Mesendoderm (in vitro differentiated cells): ENCODE data around the gene KRTAP24-1.

Source experiments
- DNase-seq: peaks from one replicate; pipeline ENCODE4 v3.0.0; 2013
- H2AK5ac ChIP-seq: 2 replicates; pipeline ENCODE4 v1.6.1; 2013; ENCODE audit warnings: low read length, inconsistent platforms
- H2BK120ac ChIP-seq: 2 replicates; pipeline ENCODE4 v1.6.1; 2013; ENCODE audit warnings: low read depth, mild to moderate bottlenecking, low read length, moderate library complexity, mixed read lengths
- H2BK15ac ChIP-seq: replicated peaks from 2 replicates; pipeline ENCODE4 v1.6.1; 2013; ENCODE audit warnings: low read depth, mild to moderate bottlenecking, moderate library complexity
- H2BK5ac ChIP-seq: 2 replicates; pipeline ENCODE4 v1.6.1; 2013; ENCODE audit warnings: low read length, inconsistent platforms
- H3K18ac ChIP-seq: 2 replicates; pipeline ENCODE4 v1.6.1; 2013; ENCODE audit warnings: mild to moderate bottlenecking, low read length, mixed read lengths
- H3K23ac ChIP-seq: one replicate; pipeline ENCODE4 v1.6.1; 2013; ENCODE audit warnings: low read length
- H3K27ac ChIP-seq: 2 replicates; pipeline ENCODE4 v1.5.1; 2013; ENCODE audit warnings: low read depth, mild to moderate bottlenecking, inconsistent platforms, low read length, moderate library complexity
- H3K27me3 ChIP-seq: 2 replicates; pipeline ENCODE4 v1.6.1; 2013; ENCODE audit warnings: low read length, control low read depth, mild to moderate bottlenecking, inconsistent platforms; ENCODE audit not compliant: insufficient read depth, poor library complexity
- H3K36me3 ChIP-seq: 2 replicates; pipeline ENCODE4 v1.6.1; 2013; ENCODE audit warnings: low read length, inconsistent platforms; ENCODE audit not compliant: control insufficient read depth, insufficient read depth
- H3K4ac ChIP-seq: one replicate; pipeline ENCODE4 v1.6.1; 2013; ENCODE audit warnings: low read depth, mild to moderate bottlenecking, low read length, moderate library complexity
- H3K4me1 ChIP-seq: 2 replicates; pipeline ENCODE4 v1.6.1; 2013; ENCODE audit warnings: low read depth, low read length, inconsistent platforms; ENCODE audit not compliant: control insufficient read depth
- H3K4me2 ChIP-seq: 2 replicates; pipeline ENCODE4 v1.6.1; 2013; ENCODE audit warnings: low read length
- H3K4me3 ChIP-seq: 2 replicates; pipeline ENCODE4 v1.5.1; 2013; ENCODE audit warnings: mild to moderate bottlenecking, low read length
- H3K56ac ChIP-seq: one replicate; pipeline ENCODE4 v1.6.1; 2013; ENCODE audit warnings: low read length
- H3K79me1 ChIP-seq: 2 replicates; pipeline ENCODE4 v1.6.1; 2013; ENCODE audit warnings: low read length, inconsistent platforms
- H3K79me2 ChIP-seq: 2 replicates; pipeline ENCODE4 v1.6.1; 2013; ENCODE audit warnings: mild to moderate bottlenecking, low read length; ENCODE audit not compliant: control insufficient read depth, insufficient read depth
- H3K9ac ChIP-seq: 2 replicates; pipeline ENCODE4 v1.6.1; 2013; ENCODE audit warnings: low read length, inconsistent platforms
- H4K5ac ChIP-seq: one replicate; pipeline ENCODE4 v1.6.1; 2013; ENCODE audit warnings: low read length
- H4K8ac ChIP-seq: one replicate; pipeline ENCODE4 v1.6.1; 2013; ENCODE audit warnings: low read depth, mild to moderate bottlenecking, control low read depth, low read length, moderate library complexity
- WGBS: extraction: QIAGEN DNeasy Blood & Tissue Kit; methylation state at CpG from one replicate; pipeline ENCODE4 v1.1.7; 2013; ENCODE audit warnings: low lambda C conversion rate, missing lambda C conversion rate; ENCODE audit not compliant: insufficient coverage; ENCODE audit errors: extremely low coverage; 5-methylcytosine and 5-hydroxymethylcytosine counted together

Gene KRTAP24-1

GRCh38 chr21:30306884-30307283 is 24.1 kb upstream of the KRTAP24-1 start:
- no peak overlapping the region for H3K9ac ChIP-seq
- H3K27me3 ChIP-seq, result no peaks in the 10 kb centered on the region
- H3K4me1 ChIP-seq, result no peaks in the 10 kb centered on the region
- DNase-seq, result no peak
- H2AK5ac ChIP-seq, result no peak overlapping the region
- no peak overlapping the region for H3K23ac ChIP-seq
- H3K79me1 ChIP-seq, result no peaks in the 10 kb centered on the region
- H2BK15ac ChIP-seq, result no peak overlapping the region
- no peak overlapping the region for H3K18ac ChIP-seq
- no peak overlapping the region for H3K27ac ChIP-seq
- no peak overlapping the region for H2BK120ac ChIP-seq
- no peak overlapping the region for H4K8ac ChIP-seq
- no peak overlapping the region for H3K4ac ChIP-seq
- H3K4me3 ChIP-seq, result no peak overlapping the region
- H3K36me3 ChIP-seq, result no peaks in the 10 kb centered on the region
- WGBS, result no CpG with 5 or more reads among the region's 2 CpGs
- H3K4me2 ChIP-seq, result no peak overlapping the region
- H3K79me2 ChIP-seq, result no peaks in the 10 kb centered on the region
- H3K56ac ChIP-seq, result no peak overlapping the region
- H4K5ac ChIP-seq, result no peak overlapping the region
- no peak overlapping the region for H2BK5ac ChIP-seq

GRCh38 chr21:30305136-30305535 is 22.4 kb upstream of the KRTAP24-1 start:
- H3K27me3 ChIP-seq, result no peaks in the 10 kb centered on the region
- no peak overlapping the region for H3K56ac ChIP-seq
- H3K36me3 ChIP-seq, result no peaks in the 10 kb centered on the region
- no peak overlapping the region for H3K18ac ChIP-seq
- H2BK15ac ChIP-seq, result no peak overlapping the region
- no peak overlapping the region for H2AK5ac ChIP-seq
- H3K79me1 ChIP-seq, result no peaks in the 10 kb centered on the region
- WGBS, result no CpG with 5 or more reads among the region's 1 CpG
- DNase-seq, result no peak
- no peak overlapping the region for H4K8ac ChIP-seq
- no peak overlapping the region for H2BK120ac ChIP-seq
- H3K4me1 ChIP-seq, result no peaks in the 10 kb centered on the region
- H4K5ac ChIP-seq, result no peak overlapping the region
- H3K4me3 ChIP-seq, result no peak overlapping the region
- H3K4me2 ChIP-seq, result no peak overlapping the region
- H3K79me2 ChIP-seq, result no peaks in the 10 kb centered on the region
- no peak overlapping the region for H3K27ac ChIP-seq
- H3K4ac ChIP-seq, result no peak overlapping the region
- H3K9ac ChIP-seq, result no peak overlapping the region
- H2BK5ac ChIP-seq, result no peak overlapping the region
- no peak overlapping the region for H3K23ac ChIP-seq

GRCh38 chr21:30289215-30289614 is 6.5 kb upstream of the KRTAP24-1 start, which contains the start of gene KRTAP25-1:
Gene KRTAP25-1 (minus strand): TSS chr21:30289514. CDS start chr21:30289490, 24 bp downstream.
- H3K18ac ChIP-seq, result peak within 1 kb of the TSS; percentile 11
- no peak within 1 kb of the TSS for H4K5ac ChIP-seq
- no peak within 1 kb of the TSS for H3K4me3 ChIP-seq
- DNase-seq, result no peak
- no peaks in the 10 kb centered on the region for H3K79me2 ChIP-seq
- no peak within 1 kb of the TSS for H3K56ac ChIP-seq
- H3K79me1 ChIP-seq, result no peaks in the 10 kb centered on the region
- H2BK120ac ChIP-seq, result no peak within 1 kb of the TSS
- H2AK5ac ChIP-seq, result no peak within 1 kb of the TSS
- no peaks in the 10 kb centered on the region for H3K36me3 ChIP-seq
- H3K23ac ChIP-seq, result no peak within 1 kb of the TSS
- WGBS, result no CpG with 5 or more reads among the region's 2 CpGs
- H3K9ac ChIP-seq, result no peak within 1 kb of the TSS
- H4K8ac ChIP-seq, result no peak within 1 kb of the TSS
- H3K4ac ChIP-seq, result no peak within 1 kb of the TSS
- H3K4me2 ChIP-seq, result no peak within 1 kb of the TSS
- no peak within 1 kb of the TSS for H3K27ac ChIP-seq
- H2BK15ac ChIP-seq, result no peak within 1 kb of the TSS
- H3K4me1 ChIP-seq, result no peaks in the 10 kb centered on the region
- no peaks in the 10 kb centered on the region for H3K27me3 ChIP-seq
- H2BK5ac ChIP-seq, result no peak within 1 kb of the TSS

GRCh38 chr21:30271611-30272010 is 11.1 kb downstream of the KRTAP24-1 start:
- no CpG with 5 or more reads among the region's 1 CpG for WGBS

DNA sequence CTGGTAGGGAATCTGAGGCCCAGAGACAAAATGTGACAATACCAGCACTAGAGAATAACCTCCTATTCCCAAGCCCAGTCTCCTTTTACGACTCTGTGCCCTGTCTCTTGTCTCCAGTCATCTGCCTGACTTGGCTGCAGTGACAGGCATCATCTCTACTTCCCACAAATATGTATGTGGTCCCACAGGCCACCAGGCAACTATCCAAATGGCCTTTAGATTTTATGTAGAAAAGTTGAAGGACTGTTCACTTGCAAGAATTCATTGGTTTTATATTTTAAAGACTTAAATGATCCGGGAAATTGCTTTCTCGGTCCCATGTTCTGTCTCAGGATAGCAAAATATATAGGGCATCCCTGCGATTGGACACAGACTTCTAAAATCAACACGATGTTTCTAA is 11.6 kb downstream of the KRTAP24-1 start:
- Histone ChIP-seq H2AK5ac (no peak overlapping the region), H3K23ac (no peak overlapping the region), H3K79me2 (no peaks in the 10 kb centered on the region), H3K79me1 (no peaks in the 10 kb centered on the region), H3K4ac (no peak overlapping the region), H3K27ac (no peak overlapping the region), H3K36me3 (no peaks in the 10 kb centered on the region), H3K4me2 (no peak overlapping the region), H3K9ac (no peak overlapping the region), H3K18ac (no peak overlapping the region), H2BK15ac (no peak overlapping the region), H2BK5ac (no peak overlapping the region), H3K4me3 (no peak overlapping the region), H2BK120ac (no peak overlapping the region), H3K4me1 (no peaks in the 10 kb centered on the region), H3K27me3 (no peaks in the 10 kb centered on the region), H4K8ac (no peak overlapping the region), H3K56ac (no peak overlapping the region), H4K5ac (no peak overlapping the region)
- DNase-seq, result no peak
- no CpG with 5 or more reads among the region's 5 CpGs for WGBS

More at GRCh38 chr21:30271611-30272010, 11.1 kb downstream of the KRTAP24-1 start:
- Histone ChIP-seq H3K18ac (no peak overlapping the region), H2BK5ac (no peak overlapping the region), H3K4ac (no peak overlapping the region), H4K8ac (no peak overlapping the region), H2BK120ac (no peak overlapping the region), H2AK5ac (no peak overlapping the region), H4K5ac (no peak overlapping the region), H3K79me1 (no peaks in the 10 kb centered on the region), H3K56ac (no peak overlapping the region), H3K9ac (no peak overlapping the region), H3K27me3 (no peaks in the 10 kb centered on the region), H3K79me2 (no peaks in the 10 kb centered on the region), H3K4me3 (no peak overlapping the region), H3K4me1 (no peaks in the 10 kb centered on the region), H2BK15ac (no peak overlapping the region), H3K4me2 (no peak overlapping the region), H3K23ac (no peak overlapping the region), H3K27ac (no peak overlapping the region), H3K36me3 (no peaks in the 10 kb centered on the region)
- no peak for DNase-seq

DNA sequence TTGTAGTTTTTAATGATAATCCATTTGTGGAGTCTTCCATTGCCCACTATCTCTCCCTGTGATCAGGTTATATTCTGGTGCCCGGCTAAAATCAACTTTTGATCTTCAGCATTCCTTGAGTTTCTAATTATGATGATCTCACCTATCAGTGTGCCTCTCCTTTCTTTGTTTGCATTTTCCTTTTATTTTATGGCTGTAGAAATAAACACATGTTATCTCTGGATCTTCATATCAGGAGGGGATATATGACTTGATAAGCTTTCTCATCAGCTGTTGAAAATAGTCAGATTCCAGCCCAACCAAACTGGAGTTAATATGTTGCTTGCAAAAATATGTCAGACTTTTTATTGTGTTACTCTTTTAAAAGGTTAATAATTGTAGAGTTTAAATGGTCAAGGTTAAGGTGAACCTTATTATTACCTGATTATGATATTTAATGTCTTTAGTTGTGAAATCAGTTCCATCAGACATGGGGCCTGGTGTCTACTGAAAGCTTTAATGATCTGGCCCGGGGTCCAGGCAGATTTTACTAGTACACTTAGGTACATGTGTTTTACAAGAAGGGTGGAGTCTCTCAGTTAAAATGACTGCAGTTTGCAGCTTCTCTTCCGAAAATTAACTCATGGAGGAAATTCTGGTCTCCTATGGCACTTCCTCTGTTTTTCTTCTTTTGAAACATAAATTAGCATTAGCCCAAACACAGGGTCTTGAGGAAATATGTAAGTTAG is 12.8 kb downstream of the KRTAP24-1 start:
- H4K5ac ChIP-seq, result no peak overlapping the region
- no peak overlapping the region for H2AK5ac ChIP-seq
- no peak for DNase-seq
- H3K36me3 ChIP-seq, result no peaks in the 10 kb centered on the region
- H2BK120ac ChIP-seq, result no peak overlapping the region
- H2BK5ac ChIP-seq, result no peak overlapping the region
- H3K4ac ChIP-seq, result no peak overlapping the region
- no peaks in the 10 kb centered on the region for H3K79me2 ChIP-seq
- H4K8ac ChIP-seq, result no peak overlapping the region
- no peaks in the 10 kb centered on the region for H3K27me3 ChIP-seq
- no peak overlapping the region for H2BK15ac ChIP-seq
- no peak overlapping the region for H3K23ac ChIP-seq
- no peak overlapping the region for H3K9ac ChIP-seq
- no peak overlapping the region for H3K18ac ChIP-seq
- no peak overlapping the region for H3K27ac ChIP-seq
- H3K4me2 ChIP-seq, result no peak overlapping the region
- H3K4me1 ChIP-seq, result no peaks in the 10 kb centered on the region
- no peak overlapping the region for H3K56ac ChIP-seq
- no peak overlapping the region for H3K4me3 ChIP-seq
- no CpG with 5 or more reads among the region's 3 CpGs for WGBS
- H3K79me1 ChIP-seq, result no peaks in the 10 kb centered on the region
